Measurements from ENCODE around the gene NF1.
"Not testable (repeated sequence)": the region's sequence is repeated elsewhere in the genome, so short reads cannot be mapped to it uniquely, and the experiment has no call there.

Gene NF1

DNA sequence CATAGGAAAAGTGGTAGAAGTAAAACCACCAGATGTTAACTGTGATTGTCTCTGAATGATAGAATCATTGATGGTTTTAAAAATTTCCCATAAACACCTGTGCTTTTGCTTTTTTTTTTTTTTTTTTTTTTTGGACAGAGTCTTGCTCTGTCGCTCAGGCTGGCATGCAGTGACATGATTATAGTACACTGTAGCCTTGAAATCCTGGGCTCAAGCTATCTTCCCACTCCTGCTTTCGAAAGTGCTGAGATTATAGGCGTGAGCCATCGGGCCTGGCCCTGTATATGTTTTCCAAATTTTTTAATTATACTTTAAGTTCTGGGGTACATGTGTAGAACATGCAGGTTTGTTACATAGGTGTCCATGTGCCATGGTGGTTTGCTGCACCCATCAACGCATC lies 80.5 kb downstream of the NF1 start:
- no peak for DNase-seq (ENCODE audit: low read depth, low spot score)

GRCh38 chr17:31176143-31176542 lies 81.4 kb downstream of the NF1 start:
- DNase-seq (ENCODE audit: low read depth, low spot score), result not testable (repeated sequence)

DNA sequence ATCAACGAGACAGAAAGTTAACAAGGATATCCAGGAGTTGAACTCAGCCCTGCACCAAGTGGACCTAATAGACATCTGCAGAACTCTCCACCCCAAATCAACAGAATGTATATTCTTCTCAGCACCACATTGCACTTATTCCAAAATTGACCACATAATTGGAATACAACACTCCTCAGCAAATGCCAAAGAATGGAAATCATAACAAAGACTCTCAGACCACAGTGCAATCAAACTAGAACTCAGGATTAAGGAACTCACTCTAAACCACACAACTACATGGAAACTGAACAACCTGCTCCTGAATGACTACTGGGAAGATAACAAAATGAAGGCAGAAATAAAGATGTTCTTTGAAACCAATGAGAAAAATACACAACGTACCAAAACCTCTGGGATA lies 84.2 kb downstream of the NF1 start:
- not testable (repeated sequence) for DNase-seq (ENCODE audit: low read depth, low spot score)

- DNase-seq (ENCODE audit: low read depth, low spot score), result no peak
Measured at GRCh38 chr17:31195305-31195704, 100.5 kb downstream of the NF1 start.

DNA sequence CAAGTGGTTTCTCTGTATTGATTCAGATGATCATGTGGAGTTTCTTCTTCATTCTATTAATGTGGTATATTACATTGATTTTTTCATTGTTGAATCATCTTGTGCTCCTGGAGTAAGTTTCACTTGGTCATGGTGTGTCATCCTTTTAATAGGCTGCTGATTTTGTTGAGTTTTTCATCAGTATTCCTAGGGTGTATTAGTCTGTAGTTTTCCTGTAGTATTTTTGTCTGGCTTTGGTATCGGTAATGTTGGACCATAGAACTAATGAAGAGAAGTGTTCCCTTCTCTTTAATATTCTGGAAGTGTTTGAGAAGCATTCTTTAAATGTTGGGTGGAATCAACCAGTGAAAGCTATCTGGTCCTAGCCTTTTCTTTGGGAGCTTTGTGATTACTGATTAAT lies 103.2 kb downstream of the NF1 start:
- no peak for DNase-seq (ENCODE audit: low read depth, low spot score)

- DNase-seq (ENCODE audit: low read depth, low spot score), result not testable (repeated sequence)
Measured at GRCh38 chr17:31198666-31199065, 103.9 kb downstream of the NF1 start.

- DNase-seq (ENCODE audit: low read depth, low spot score), result no peak
Measured at GRCh38 chr17:31200287-31200686, 105.5 kb downstream of the NF1 start.

DNA sequence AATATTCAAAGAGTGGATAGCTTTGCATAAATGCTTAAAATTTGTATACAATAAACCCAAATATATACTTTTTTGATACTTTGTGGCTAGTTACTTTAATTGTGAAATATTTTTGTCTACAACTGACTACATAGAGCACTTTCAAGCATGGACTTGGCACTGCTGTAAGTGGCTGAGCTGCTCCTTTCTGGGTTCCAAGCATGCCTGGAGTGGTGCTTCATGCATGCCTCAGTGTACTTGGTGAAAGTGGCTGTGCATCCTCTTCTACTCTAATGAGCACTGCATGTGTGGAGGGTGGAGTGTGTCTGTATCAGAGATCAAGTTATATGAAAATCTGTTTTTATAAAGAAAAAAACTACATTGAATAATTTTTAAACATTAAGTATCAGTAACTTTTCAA lies 108.2 kb downstream of the NF1 start:
- DNase-seq (ENCODE audit: low read depth, low spot score), result no peak

- no peak for DNase-seq (ENCODE audit: low read depth, low spot score)
Measured at GRCh38 chr17:31211352-31212012, 116.7 kb downstream of the NF1 start.

- DNase-seq (ENCODE audit: low read depth, low spot score), result no peak
Measured at GRCh38 chr17:31216031-31216751, 121.4 kb downstream of the NF1 start.

DNA sequence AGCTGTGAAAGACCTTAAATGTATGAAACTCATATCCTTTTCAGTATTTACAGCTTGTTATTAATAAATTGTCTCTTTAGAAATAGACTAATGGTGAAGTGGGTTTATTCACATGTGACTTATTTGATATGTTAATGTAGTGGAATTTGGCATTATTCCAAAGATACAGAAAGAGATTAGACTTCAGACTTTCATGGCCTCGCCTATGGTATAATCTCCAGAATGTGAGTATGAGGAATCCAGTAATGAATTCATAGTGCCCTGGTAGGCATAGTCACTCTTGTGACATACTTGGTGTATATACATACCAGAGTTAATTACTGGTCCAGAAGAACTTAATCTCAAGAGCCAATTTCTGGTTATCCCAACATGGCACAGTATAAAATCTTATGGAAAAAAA lies 129.6 kb downstream of the NF1 start:
- no peak for DNase-seq (ENCODE audit: low read depth, low spot score)

GRCh38 chr17:31225831-31226230 lies 131.1 kb downstream of the NF1 start:
- DNase-seq (ENCODE audit: low read depth, low spot score), result no peak

DNA sequence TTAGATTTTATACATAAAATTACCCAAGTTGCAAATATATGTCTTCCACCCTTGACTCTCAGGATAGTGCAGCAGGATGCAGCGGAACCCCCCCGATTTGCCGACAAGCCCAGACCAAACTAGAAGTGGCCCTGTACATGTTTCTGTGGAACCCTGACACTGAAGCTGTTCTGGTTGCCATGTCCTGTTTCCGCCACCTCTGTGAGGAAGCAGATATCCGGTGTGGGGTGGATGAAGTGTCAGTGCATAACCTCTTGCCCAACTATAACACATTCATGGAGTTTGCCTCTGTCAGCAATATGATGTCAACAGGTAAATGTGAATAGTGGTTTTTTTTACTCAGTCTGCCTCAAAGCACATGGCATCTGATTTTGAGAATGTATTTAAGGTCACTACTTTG lies 131.6 kb downstream of the NF1 start:
- DNase-seq (ENCODE audit: low read depth, low spot score), result no peak

- no peak for DNase-seq (ENCODE audit: low read depth, low spot score)
Measured at GRCh38 chr17:31226950-31227349, 132.2 kb downstream of the NF1 start.

- DNase-seq (ENCODE audit: low read depth, low spot score), result no peak
Measured at GRCh38 chr17:31231852-31232251, 137.1 kb downstream of the NF1 start.

- DNase-seq (ENCODE audit: low read depth, low spot score), result no peak
Measured at GRCh38 chr17:31235110-31235509, 140.3 kb downstream of the NF1 start.

GRCh38 chr17:31236137-31236536 lies 141.4 kb downstream of the NF1 start:
- DNase-seq (ENCODE audit: low read depth, low spot score), result no peak

DNA sequence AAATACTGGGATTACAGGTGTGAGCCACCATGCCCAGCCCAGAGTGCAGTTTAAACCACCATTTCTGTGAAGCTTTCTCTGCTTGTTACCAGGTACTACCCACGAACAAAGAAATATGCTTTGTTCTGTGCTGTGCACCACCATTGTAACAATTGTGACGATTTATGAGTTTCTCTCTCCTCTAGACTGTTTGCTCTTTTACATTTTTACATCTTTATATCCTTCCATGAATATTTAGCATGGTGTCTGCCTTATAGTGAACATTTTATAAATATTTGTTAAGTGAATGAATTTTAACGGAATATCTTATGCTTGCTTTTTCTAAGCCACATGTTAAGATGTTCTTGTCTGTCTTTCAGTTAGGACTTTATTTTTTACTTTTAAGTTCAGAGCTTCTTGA lies 141.9 kb downstream of the NF1 start:
- DNase-seq (ENCODE audit: low read depth, low spot score), result no peak

GRCh38 chr17:31241116-31241515 lies 146.3 kb downstream of the NF1 start:
- no peak for DNase-seq (ENCODE audit: low read depth, low spot score)

GRCh38 chr17:31248986-31249834 lies 154.4 kb downstream of the NF1 start:
- DNase-seq (ENCODE audit: low read depth, low spot score), result no peak

GRCh38 chr17:31249835-31250141 lies 155.0 kb downstream of the NF1 start:
- DNase-seq (ENCODE audit: low read depth, low spot score), result no peak

GRCh38 chr17:31250229-31250628 lies 155.5 kb downstream of the NF1 start:
- no peak for DNase-seq (ENCODE audit: low read depth, low spot score)
